B cell (primary cell): ENCODE results near the gene RARRES1. TPM values are rescaled to one million over a fixed set of nuclear protein-coding genes. Genes with fewer than 3 reads are reported as not detected.

Experiments used
- ATAC-seq: fragments of 200-7000 bp; cut with Tn5 transposase; one replicate; pipeline ENCODE4 v1.10.0; 2021; ENCODE audit warnings: low read depth, mild to moderate bottlenecking, moderate number of reproducible peaks, moderate library complexity
- CTCF ChIA-PET: fragments of 350-600 bp; sonication (Branson Sonifier 250); formaldehyde crosslinking; loops from one replicate; lab custom pipeline; 2021; ENCODE audit warnings: antibody characterized with exemption, inconsistent platforms; lab: Charles Lee
- POLR2A ChIA-PET: fragments of 350-600 bp; sonication (Branson Sonifier 250); formaldehyde crosslinking; loops from one replicate; lab custom pipeline; 2021; ENCODE audit warnings: antibody characterized with exemption; lab: Charles Lee
- DNase-seq: peaks from one replicate; pipeline ENCODE4 v3.0.0; 2013
- H2AFZ ChIP-seq: 2 replicates; pipeline ENCODE4 v1.6.1; 2012; ENCODE audit warnings: mild to moderate bottlenecking, low read depth, low read length; ENCODE audit not compliant: insufficient read depth, poor library complexity, severe bottlenecking
- H3K27ac ChIP-seq, 2 donors: 1 replicate in 1 of 2; 2 replicates in 1 of 2; pipeline ENCODE4 v1.5.1; 2012 to 2013; ENCODE audit warnings: low read length in 2 of 2, mild to moderate bottlenecking in 2 of 2, moderate library complexity in 1 of 2
- H3K27me3 ChIP-seq, 4 experiments: fragments of 200-600 bp in 1 of 4; sonication (generic) in 1 of 4; replicated peaks in 1 of 4; 1 replicate in 2 of 4; 2 replicates in 2 of 4; pipeline versions ENCODE4 v1.6.1 to v1.7.0; 2013 to 2016; ENCODE audit warnings: low read length in 3 of 4, mild to moderate bottlenecking in 2 of 4, mixed read lengths in 1 of 4, moderate library complexity in 1 of 4; ENCODE audit not compliant: insufficient read depth in 4 of 4, control insufficient read depth in 3 of 4; ENCODE audit errors: control extremely low read depth in 1 of 4
- H3K36me3 ChIP-seq, 2 experiments: replicated peaks in 1 of 2; 1 replicate in 1 of 2; 2 replicates in 1 of 2; pipeline versions ENCODE4 v1.6.1 to v1.7.1; 2013; ENCODE audit warnings: low read length in 1 of 2; ENCODE audit not compliant: insufficient read depth in 2 of 2, control insufficient read depth in 1 of 2; ENCODE audit errors: control extremely low read depth in 1 of 2, extremely low read depth in 1 of 2
- H3K4me1 ChIP-seq, 2 donors: fragments of 200-600 bp in 1 of 2; sonication (generic) in 1 of 2; 1 replicate in 1 of 2; 2 replicates in 1 of 2; pipeline versions ENCODE4 v1.5.1 to v1.6.1; 2013 to 2017; ENCODE audit warnings: low read length in 2 of 2; ENCODE audit not compliant: control insufficient read depth in 2 of 2, insufficient read depth in 2 of 2
- H3K4me2 ChIP-seq: replicated peaks from 2 replicates; pipeline ENCODE3; 2012; ENCODE audit warnings: mild to moderate bottlenecking, low read depth, low read length; ENCODE audit not compliant: poor library complexity, severe bottlenecking
- H3K4me3 ChIP-seq, 5 experiments: fragments of 200-600 bp in 1 of 5; sonication (generic) in 1 of 5; 1 replicate in 3 of 5; 2 replicates in 2 of 5; pipeline versions ENCODE4 v1.5.1 to v1.7.0; 2011 to 2016; ENCODE audit warnings: low read length in 4 of 5, mild to moderate bottlenecking in 4 of 5, low read depth in 2 of 5, control low read depth in 1 of 5, moderate library complexity in 1 of 5; ENCODE audit not compliant: insufficient read depth in 1 of 5; ENCODE audit errors: control extremely low read depth in 1 of 5, extremely low read depth in 1 of 5
- H3K79me2 ChIP-seq: fragments of 200-600 bp; sonication (generic); one replicate; pipeline ENCODE4 v1.6.0; 2016; ENCODE audit warnings: low read length; ENCODE audit not compliant: control insufficient read depth, insufficient read depth
- H3K9ac ChIP-seq: fragments of 200-600 bp; sonication (generic); 2 replicates; pipeline ENCODE4 v1.6.1; 2017; ENCODE audit warnings: mild to moderate bottlenecking, low read length, moderate library complexity
- H3K9me3 ChIP-seq, 3 donors: one replicate each; pipeline versions ENCODE4 v1.6.1 to v1.7.1; 2013; ENCODE audit warnings: low read length in 2 of 3; ENCODE audit not compliant: control insufficient read depth in 2 of 3, insufficient read depth in 1 of 3; ENCODE audit errors: control extremely low read depth in 1 of 3
- H4K20me1 ChIP-seq: 2 replicates; pipeline ENCODE4 v1.6.0; 2012; ENCODE audit warnings: mild to moderate bottlenecking, low read length; ENCODE audit not compliant: insufficient read depth, control insufficient read depth, poor library complexity, severe bottlenecking
- H3K27ac Mint-ChIP-seq: one replicate; pipeline ENCODE4 v1.8.0; 2021; ENCODE audit warnings: mixed read lengths
- H3K27me3 Mint-ChIP-seq: one replicate; pipeline ENCODE4 v1.8.0; 2021; ENCODE audit warnings: mixed read lengths
- H3K4me1 Mint-ChIP-seq: one replicate; pipeline ENCODE4 v1.8.0; 2021; ENCODE audit warnings: mixed read lengths
- H3K4me3 Mint-ChIP-seq: one replicate; pipeline ENCODE4 v1.8.0; 2021; ENCODE audit warnings: mixed read lengths
- H3K9me3 Mint-ChIP-seq: one replicate; pipeline ENCODE4 v1.8.0; 2022; ENCODE audit warnings: mixed read lengths; ENCODE audit not compliant: insufficient read depth
- CTCF ChIP-seq: fragments of 200-600 bp; IDR thresholded peaks from one replicate; pipeline ENCODE4 v1.8.0; 2022; ENCODE audit warnings: antibody characterized with exemption, mild to moderate bottlenecking
- EZH2 ChIP-seq: IDR thresholded peaks from 2 replicates; pipeline ENCODE4 v1.6.1; 2012; ENCODE audit warnings: borderline replicate concordance, low read depth, mild to moderate bottlenecking, moderate library complexity, low read length; ENCODE audit not compliant: insufficient read depth, poor library complexity, severe bottlenecking
- WGBS: methylation state at CpG from one replicate; pipeline ENCODE4 v1.1.5; 2013; ENCODE audit warnings: missing lambda C conversion rate; ENCODE audit not compliant: insufficient coverage; 5-methylcytosine and 5-hydroxymethylcytosine counted together
- intact Hi-C: fragments of 100-400 bp; cut with micrococcal nuclease; formaldehyde crosslinking; loops from one replicate; pipeline ENCODE4 v1.10.0; 2022
- polyA plus RNA-seq: library from polyadenylated mRNA; depleted of rRNA; stranded (reverse); fragments of >200 nt; gene quantifications from 2 replicates; pipeline ENCODE4 v1.2.3, GENCODE V29; 2012
- total RNA-seq, 2 donors: library from RNA; stranded (reverse); fragments of 120-200 nt in 1 of 2; gene quantifications; 1 replicate in 1 of 2; 2 replicates in 1 of 2; pipeline versions ENCODE4 v1.2.3 to v1.2.4, GENCODE V29; 2013 to 2022

The RARRES1 gene
- total and polyA plus RNA-seq, 2 donors (not counting 1 experiment from before 2014, with no cell fraction given) = not detected

- Histone ChIP-seq H3K4me2 (no peak overlapping the region), H3K4me1 (no peaks in the 10 kb centered on the region), H3K36me3 (peaks cover 2 to 21% of the 10 kb centered on the region in 2 experiments), H3K4me3 (no peak overlapping the region), H4K20me1 (no peaks in the 10 kb centered on the region), H3K27ac (no peak overlapping the region), H3K9me3 (no peaks in the 10 kb centered on the region), H3K9ac (no peak overlapping the region), H3K27me3 (no peaks in the 10 kb centered on the region), H3K79me2 (no peaks in the 10 kb centered on the region), H2AFZ (no peak overlapping the region)
- WGBS = no CpG with 5 or more reads among the region's 1 CpG
- no peak for DNase-seq
- H3K9me3 Mint-ChIP-seq = no peaks in the 10 kb centered on the region
- TF ChIP-seq CTCF (no peak), EZH2 (no peak)
- ChIA-PET POLR2A (no interaction called here), CTCF (interaction anchor here (7.4 kb wide), 1 partner anchor 15 kb away, joined by 51 read pairs; no protein-coding TSS in a partner anchor)
- intact Hi-C loops = no loop called here
- H3K27ac Mint-ChIP-seq = no peak overlapping the region
- ATAC-seq = no peak
- H3K4me1 Mint-ChIP-seq = peaks cover 5% of the 10 kb centered on the region
- no peaks in the 10 kb centered on the region for H3K27me3 Mint-ChIP-seq
- H3K4me3 Mint-ChIP-seq = no peak overlapping the region
Observed at GRCh38 chr3:158712443-158712842, 19.8 kb downstream of the RARRES1 start.

- Histone ChIP-seq H3K27ac (no peak overlapping the region), H3K9ac (no peak overlapping the region), H3K79me2 (no peaks in the 10 kb centered on the region), H3K4me3 (no peak overlapping the region), H3K36me3 (peaks cover 2 to 21% of the 10 kb centered on the region in 2 experiments), H3K27me3 (no peaks in the 10 kb centered on the region), H3K4me2 (no peak overlapping the region), H2AFZ (no peak overlapping the region), H3K4me1 (no peaks in the 10 kb centered on the region), H4K20me1 (no peaks in the 10 kb centered on the region), H3K9me3 (no peaks in the 10 kb centered on the region)
- Mint-ChIP-seq H3K27me3 (no peaks in the 10 kb centered on the region), H3K27ac (no peak overlapping the region), H3K4me3 (no peak overlapping the region), H3K9me3 (no peaks in the 10 kb centered on the region), H3K4me1 (peaks cover 5% of the 10 kb centered on the region)
- POLR2A ChIA-PET = no interaction called here
- intact Hi-C loops = no loop called here
- ATAC-seq = no peak
- DNase-seq = no peak
- no CpG with 5 or more reads among the region's 1 CpG for WGBS
- TF ChIP-seq EZH2 (no peak), CTCF (no peak)
- CTCF ChIA-PET = interaction anchor here (0.7 to 7.4 kb wide), 2 partner anchors 16 to 66 kb away, joined by 4 to 51 read pairs; no protein-coding TSS in a partner anchor
Observed at GRCh38 chr3:158711886-158712285, 20.4 kb downstream of the RARRES1 start.
